ENCODE results near the gene PDGFD.

Gene PDGFD

DNA sequence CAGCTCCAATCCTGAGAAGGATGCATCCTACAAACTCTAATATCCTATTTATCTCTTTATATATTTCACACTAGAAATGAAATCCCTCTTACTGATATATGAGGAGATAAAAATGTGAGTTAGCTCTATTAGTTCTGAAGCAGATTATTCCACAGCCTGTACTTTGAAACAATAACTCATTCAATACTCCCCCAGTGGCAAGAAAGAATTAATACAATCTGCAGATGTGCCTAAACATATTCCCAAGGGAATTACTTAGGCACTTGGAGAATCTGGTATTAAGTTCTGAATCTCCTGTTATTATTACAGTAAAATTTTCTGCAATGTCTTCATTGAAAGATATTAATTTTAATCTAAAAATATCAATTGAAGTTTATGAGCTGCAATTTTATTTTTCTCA lies 68.2 kb downstream of the PDGFD start:
- DNase-seq (ENCODE audit: extremely low read depth in 1 of 2, low read depth in 1 of 2): no peak

- DNase-seq (ENCODE audit: extremely low read depth in 1 of 2, low read depth in 1 of 2): no peak
These were observed 69.4 kb downstream of the PDGFD start for GRCh38 chr11:104094576-104094975.

DNA sequence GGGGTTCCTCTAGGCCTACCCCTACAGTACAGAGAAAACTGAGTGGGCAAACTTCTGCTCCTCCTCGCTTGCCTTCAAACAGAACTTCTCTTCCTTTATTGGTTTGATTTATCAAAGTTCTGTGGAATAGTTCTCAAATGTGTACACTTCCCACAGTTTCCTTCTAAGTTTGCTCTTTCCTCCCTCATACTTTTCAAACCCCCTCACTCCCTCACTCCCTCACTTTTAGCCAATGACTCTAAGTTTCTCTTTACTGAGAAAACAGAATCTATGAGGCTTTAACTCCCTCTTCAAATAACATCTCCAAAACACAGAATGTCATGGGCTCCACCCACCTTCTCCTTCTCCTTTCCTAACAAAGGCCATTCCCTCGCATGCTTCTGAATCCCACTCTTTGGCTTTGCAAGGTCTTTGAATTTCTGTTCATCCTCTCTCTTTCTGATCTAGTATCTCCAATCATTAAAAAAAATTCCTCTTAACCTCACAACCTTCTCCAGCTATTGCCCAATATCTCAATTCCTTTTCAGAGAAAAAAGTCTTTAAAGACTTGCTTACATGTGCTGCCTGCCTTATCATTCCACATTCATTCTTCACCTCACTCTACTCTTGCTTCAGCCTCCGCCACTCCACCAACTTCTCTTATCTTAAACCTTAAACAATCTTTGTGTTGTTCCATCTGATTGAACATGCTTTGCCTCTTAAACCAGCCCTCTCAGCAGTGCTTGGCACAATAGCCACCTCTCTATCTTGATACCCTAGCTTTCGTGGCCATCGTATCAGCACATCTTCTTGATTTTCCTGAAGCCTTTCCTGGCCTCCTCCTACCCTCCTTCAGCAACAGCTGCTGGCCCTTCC lies 70.3 kb downstream of the PDGFD start:
- DNase-seq (ENCODE audit: extremely low read depth in 1 of 2, low read depth in 1 of 2): no peak

DNA sequence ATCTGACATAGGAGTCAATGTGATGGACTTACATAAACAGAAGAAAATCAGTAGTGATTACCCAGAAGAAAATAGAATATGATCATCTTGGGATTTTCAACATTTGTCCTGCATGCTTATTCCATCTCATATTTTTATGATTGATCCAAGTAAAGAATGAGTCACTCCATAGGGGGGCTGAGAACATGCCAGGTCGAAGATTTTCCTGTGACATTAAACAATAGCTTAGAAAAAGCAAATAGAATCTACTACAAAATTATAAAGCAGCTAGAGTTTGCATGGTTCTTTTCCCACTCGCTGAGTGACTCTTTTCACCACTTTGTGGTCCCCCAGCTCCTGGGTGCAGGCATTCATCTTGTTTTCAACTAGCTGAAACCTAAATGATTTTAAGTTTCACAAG lies 71.2 kb downstream of the PDGFD start:
- DNase-seq (ENCODE audit: extremely low read depth in 1 of 2, low read depth in 1 of 2): no peak

DNA sequence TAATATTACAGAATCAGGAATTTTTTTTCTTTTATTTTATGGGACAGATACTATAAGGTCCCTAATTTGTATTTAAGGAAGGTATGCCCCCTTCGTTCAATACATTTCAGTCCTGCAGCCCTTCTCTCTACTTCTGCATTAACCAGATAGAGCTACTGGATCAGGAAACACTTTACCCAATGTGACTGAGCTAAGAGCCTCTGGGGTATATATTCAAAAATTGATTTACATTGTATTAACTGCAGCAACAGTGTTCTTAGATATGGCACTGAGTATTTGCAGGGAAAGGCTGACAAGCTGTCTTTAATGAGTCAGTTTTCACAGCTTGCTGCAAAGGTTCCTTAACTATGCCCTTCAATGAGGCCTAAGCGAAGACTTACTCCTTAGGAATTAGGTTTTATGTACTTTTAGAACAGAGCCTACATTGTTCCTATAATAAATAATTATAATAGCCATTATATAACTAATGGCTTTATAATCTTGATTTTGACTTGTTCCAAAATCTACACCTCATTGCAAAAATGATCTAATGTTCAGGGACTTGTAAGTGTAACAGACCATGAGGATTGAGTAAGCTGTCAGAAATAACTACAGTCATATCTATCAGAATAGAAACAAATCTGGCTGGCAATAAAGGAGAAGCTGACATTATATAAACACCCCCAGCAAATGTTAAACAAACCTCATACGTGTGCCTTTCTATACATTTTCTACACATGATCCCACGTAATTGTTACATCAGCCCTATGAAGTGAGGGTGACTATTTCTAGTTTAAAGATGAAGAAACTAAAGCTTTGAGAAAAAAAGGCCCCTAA lies 72.5 kb downstream of the PDGFD start:
- DNase-seq (ENCODE audit: extremely low read depth in 1 of 2, low read depth in 1 of 2): no peak

DNA sequence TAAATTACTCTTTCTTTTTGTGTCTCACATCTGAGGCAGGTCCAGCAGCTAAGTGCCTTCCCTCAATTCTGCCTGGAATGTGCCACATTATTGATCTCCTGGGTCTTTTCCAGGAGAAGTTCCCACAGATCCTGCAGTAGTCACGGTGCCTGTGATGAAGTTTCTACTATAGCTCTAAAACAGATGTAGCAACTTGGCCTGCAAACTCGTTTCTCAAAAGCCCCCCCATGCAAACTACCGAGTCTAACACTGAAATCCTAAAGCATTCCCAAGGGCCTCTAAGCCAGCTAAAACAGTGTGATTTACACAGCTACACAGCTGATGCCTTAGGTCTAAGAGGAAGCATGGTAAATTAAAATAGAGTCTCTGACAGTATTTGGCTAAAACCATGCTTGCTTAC lies 73.2 kb downstream of the PDGFD start:
- no peak for DNase-seq (ENCODE audit: extremely low read depth in 1 of 2, low read depth in 1 of 2)

GRCh38 chr11:104089481-104089880 lies 74.5 kb downstream of the PDGFD start:
- DNase-seq (ENCODE audit: extremely low read depth in 1 of 2, low read depth in 1 of 2): no peak

GRCh38 chr11:104086621-104087020 lies 77.3 kb downstream of the PDGFD start:
- DNase-seq (ENCODE audit: extremely low read depth in 1 of 2, low read depth in 1 of 2): no peak

DNA sequence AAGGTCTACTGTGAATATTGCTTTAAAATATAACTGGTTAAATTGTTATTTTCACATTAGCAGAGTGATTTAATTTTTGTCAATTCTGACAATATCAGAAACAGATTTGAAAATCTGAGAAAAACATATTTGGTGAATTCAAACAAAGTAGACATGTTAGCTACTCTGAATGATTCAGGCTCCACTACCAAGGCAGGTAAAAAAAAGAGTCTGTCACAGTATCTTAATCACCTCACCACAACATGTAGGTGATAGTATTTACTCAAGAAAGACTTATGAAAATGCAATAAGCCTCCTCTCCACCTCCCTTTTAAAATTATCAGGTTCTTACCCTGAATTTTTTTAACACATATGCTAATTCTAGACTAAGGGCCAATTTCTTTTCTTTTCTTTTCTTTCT lies 85.0 kb downstream of the PDGFD start:
- no peak for DNase-seq (ENCODE audit: extremely low read depth in 1 of 2, low read depth in 1 of 2)

DNA sequence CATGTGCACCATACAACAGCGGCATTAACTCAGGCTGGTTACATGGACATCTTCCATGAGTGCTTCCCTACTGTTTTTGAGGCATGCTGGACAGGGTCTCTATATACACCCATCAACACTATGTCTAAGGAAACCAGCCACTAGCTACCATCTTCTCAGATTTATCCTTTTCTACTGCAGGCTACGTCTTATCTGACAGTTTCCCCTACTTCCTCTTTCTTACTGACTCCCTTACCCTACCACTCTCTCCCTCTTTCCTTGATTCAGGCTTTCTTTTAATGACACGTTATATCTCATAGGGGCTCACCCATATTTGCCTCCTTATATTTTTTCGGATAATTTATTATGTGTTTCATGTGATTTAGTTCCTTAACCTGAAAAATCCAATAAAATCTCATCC lies 85.7 kb downstream of the PDGFD start:
- no peak for DNase-seq (ENCODE audit: extremely low read depth in 1 of 2, low read depth in 1 of 2)

DNA sequence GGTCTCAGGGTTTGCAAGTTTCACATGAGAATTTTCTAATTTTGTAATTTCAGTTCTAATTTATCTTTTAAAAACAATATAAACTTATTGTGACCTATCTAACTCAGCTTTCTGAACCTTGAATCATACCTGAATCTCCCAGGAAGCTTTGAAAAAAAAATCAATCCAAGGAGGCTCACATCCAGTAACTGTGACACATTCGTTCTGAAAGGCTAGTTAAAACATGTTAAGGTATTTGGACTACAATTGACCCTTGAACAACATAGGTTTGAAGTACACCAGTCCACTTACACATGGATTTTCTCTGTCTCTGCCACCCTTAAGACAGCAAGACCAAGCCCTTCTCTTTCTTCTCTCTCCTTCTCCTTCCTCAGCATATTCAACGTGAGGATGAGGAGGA lies 87.5 kb downstream of the PDGFD start:
- DNase-seq (ENCODE audit: extremely low read depth in 1 of 2, low read depth in 1 of 2): no peak

DNA sequence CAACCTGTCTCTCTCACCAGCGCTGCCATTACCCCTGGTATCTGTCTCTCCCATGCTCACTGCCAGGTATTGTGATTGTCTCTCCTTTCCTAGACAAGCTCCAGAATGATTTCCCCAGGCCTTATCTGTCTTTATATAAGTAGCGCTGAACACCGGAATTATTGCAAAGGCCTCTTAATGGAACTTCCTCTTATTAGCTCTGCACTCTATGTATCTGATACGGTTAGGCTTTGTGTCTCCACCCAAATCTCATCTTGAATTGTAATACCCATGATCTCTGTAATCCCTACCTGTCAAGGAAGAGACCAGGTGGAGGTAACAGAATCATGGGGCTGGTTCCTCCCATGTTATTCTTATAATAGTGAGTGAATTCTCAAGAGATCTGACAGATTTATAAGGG lies 88.2 kb downstream of the PDGFD start:
- DNase-seq (ENCODE audit: extremely low read depth in 1 of 2, low read depth in 1 of 2): no peak

DNA sequence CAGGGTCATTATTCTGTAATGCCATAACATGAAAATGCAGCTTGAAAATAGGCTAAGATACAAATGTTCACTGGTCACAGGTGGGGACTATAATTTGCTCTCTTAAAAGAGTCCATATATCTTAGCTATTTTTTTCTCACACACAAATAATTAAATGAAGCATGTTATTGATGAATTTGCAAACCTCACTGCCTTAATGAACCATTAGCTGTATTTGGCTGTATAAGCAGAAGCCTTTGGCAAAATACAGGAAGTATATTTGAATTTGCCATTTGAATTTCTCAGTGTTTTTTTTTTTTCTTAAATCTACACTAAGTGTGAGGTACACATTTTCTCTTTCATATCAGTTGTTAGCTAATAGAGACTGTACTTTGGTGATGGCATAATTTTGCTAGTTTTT lies 88.9 kb downstream of the PDGFD start:
- DNase-seq (ENCODE audit: extremely low read depth in 1 of 2, low read depth in 1 of 2): no peak

- DNase-seq (ENCODE audit: extremely low read depth in 1 of 2, low read depth in 1 of 2): no peak
These were observed 89.8 kb downstream of the PDGFD start for GRCh38 chr11:104073950-104074705.

DNA sequence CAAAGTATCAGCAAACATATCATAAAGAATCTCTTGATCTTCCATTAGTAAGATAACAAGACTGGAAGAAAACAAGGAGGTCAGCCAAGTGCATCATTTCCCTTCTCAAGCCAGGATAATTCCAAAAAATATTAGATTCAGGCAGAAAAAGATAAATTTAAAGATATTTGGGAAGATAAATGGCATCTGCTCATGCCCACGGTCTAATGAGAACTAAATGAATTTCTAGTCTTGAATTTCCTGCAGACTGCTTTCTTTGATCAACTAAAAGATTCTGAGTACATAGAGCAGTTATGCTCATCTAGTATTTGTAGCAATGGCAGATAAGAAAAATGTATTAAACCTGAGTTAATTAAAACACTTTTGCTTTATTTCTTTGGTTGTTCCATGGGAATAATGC lies 96.4 kb downstream of the PDGFD start:
- no peak for DNase-seq (ENCODE audit: extremely low read depth in 1 of 2, low read depth in 1 of 2)

DNA sequence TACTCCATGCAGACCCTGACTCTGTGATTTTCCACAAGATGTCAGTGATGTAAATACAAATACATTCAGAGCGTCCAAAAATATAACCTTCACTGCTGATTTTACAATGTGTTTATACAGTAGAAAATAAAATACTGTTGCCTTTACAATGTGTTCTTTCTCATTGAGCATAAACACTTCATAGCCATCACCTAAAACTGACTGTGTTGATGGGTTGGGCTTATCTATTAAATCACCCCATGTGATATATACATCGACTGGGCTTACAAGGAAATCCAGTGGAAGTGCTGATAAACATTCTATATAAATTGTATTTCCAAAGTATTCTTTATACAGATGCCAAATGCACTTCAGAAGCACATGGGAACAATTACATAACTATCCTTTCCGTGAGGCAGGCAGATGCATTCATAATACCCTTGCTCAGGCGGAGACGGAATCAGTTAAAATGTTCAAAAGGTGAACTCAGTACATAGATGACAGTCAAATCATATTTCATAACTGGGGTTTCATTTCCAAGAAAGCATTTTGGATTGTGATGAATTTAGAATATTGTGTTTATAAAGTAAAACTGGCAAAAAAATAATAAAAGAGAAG lies 99.8 kb downstream of the PDGFD start:
- DNase-seq (ENCODE audit: extremely low read depth in 1 of 2, low read depth in 1 of 2): no peak

GRCh38 chr11:104061853-104062521 lies 102.0 kb downstream of the PDGFD start:
- DNase-seq (ENCODE audit: extremely low read depth in 1 of 2, low read depth in 1 of 2): no peak

DNA sequence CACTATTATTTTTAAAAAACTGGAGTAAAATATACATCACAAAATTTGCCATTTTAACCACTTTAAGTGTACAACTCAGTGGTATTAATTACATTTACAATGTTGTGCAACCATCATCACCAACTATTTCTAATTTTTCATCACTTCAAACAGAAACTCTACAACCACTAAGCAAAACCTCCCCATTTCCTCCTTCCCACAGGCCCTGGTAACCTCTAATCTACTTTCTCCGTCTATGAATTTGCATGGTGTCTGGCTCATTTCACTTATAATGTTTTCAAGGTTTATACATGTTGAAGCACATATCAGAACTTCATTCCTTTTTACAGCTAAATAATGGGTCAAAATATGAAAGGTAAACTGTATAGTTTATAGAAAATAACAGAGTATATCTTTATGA lies 103.1 kb downstream of the PDGFD start:
- DNase-seq (ENCODE audit: extremely low read depth in 1 of 2, low read depth in 1 of 2): no peak

- no peak for DNase-seq (ENCODE audit: extremely low read depth in 1 of 2, low read depth in 1 of 2)
These were observed 103.7 kb downstream of the PDGFD start for GRCh38 chr11:104060004-104060794.

DNA sequence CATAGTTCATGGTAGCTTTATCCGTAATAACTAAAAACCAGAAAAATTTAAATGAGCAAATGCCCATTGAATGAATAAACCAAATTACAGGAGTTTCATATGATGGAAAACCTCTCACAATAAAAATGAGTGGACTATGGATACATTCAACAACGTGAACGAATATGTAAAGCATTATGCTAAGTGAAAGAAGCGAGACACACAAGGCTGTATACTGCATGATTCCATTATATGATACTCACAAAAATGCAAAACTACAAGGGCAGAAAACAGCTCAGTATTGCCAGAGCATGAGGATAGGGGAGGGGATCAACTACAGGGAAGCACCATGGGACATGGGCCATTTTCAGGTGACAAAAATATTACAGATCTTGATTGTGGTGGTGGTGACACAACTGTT lies 105.3 kb downstream of the PDGFD start:
- no peak for DNase-seq (ENCODE audit: extremely low read depth in 1 of 2, low read depth in 1 of 2)
